HFFc6 (cell line): ENCODE data around the gene AOPEP. TPM values are rescaled to one million over a fixed set of nuclear protein-coding genes. Genes with fewer than 3 reads are reported as not detected.
"Not testable (repeated sequence)": the region's sequence is repeated elsewhere in the genome, so short reads cannot be mapped to it uniquely, and the experiment has no call there.

Experiments
- DNase-seq: peaks from one replicate; pipeline ENCODE4 v3.0.0-alpha.2; 2018
- H3K27ac Mint-ChIP-seq: 2 replicates; pipeline ENCODE4 v1.8.0; 2020; ENCODE audit warnings: mild to moderate bottlenecking, mixed read lengths
- H3K27me3 Mint-ChIP-seq: 2 replicates; pipeline ENCODE4 v1.8.0; 2021; ENCODE audit warnings: mild to moderate bottlenecking, moderate library complexity, mixed read lengths; ENCODE audit not compliant: insufficient read depth
- H3K36me3 Mint-ChIP-seq: 2 replicates; pipeline ENCODE4 v1.8.0; 2021; ENCODE audit warnings: low read depth, mixed read lengths
- H3K4me1 Mint-ChIP-seq: 2 replicates; pipeline ENCODE4 v1.8.0; 2020; ENCODE audit warnings: low read depth, mixed read lengths
- H3K4me3 Mint-ChIP-seq: 2 replicates; pipeline ENCODE4 v1.8.0; 2020; ENCODE audit warnings: mild to moderate bottlenecking, moderate library complexity, mixed read lengths
- H3K9me3 Mint-ChIP-seq: 2 replicates; pipeline ENCODE4 v1.8.0; 2020; ENCODE audit warnings: mild to moderate bottlenecking, mixed read lengths
- total RNA-seq, 6 experiments: library from RNA; stranded (reverse); fragmentation: NEBNext Ultra II Directional; extraction: Animal tissue kit (Norgen Biotek cat#: 25700); gene quantifications; 2 replicates in 1 of 6; 3 replicates in 5 of 6; pipeline ENCODE4 v1.2.3, GENCODE V29; 2021
- TF ChIP-seq, protein P1 (sequence below): fragments of 200-600 bp; sonication (generic); IDR thresholded peaks from 2 replicates; pipeline ENCODE4 v1.5.0; 2021; ENCODE audit warnings: antibody characterized with exemption, mild to moderate bottlenecking

Gene AOPEP
- total RNA-seq, 6 experiments from 2014 or later: 32.2 to 46.6 (median 36.3) TPM

GRCh38 chr9:94826044-94826443, 99.5 kb downstream of the AOPEP start:
- H3K27ac Mint-ChIP-seq: no peak overlapping the region
- DNase-seq: no peak
- peaks cover 35% of the 10 kb centered on the region for H3K36me3 Mint-ChIP-seq
- H3K4me1 Mint-ChIP-seq: peaks cover 30% of the 10 kb centered on the region
- TF ChIP-seq, protein P1, sequence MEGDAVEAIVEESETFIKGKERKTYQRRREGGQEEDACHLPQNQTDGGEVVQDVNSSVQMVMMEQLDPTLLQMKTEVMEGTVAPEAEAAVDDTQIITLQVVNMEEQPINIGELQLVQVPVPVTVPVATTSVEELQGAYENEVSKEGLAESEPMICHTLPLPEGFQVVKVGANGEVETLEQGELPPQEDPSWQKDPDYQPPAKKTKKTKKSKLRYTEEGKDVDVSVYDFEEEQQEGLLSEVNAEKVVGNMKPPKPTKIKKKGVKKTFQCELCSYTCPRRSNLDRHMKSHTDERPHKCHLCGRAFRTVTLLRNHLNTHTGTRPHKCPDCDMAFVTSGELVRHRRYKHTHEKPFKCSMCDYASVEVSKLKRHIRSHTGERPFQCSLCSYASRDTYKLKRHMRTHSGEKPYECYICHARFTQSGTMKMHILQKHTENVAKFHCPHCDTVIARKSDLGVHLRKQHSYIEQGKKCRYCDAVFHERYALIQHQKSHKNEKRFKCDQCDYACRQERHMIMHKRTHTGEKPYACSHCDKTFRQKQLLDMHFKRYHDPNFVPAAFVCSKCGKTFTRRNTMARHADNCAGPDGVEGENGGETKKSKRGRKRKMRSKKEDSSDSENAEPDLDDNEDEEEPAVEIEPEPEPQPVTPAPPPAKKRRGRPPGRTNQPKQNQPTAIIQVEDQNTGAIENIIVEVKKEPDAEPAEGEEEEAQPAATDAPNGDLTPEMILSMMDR: no peak
- no peak overlapping the region for H3K4me3 Mint-ChIP-seq
- H3K27me3 Mint-ChIP-seq: peaks cover 3% of the 10 kb centered on the region
- no peaks in the 10 kb centered on the region; the same call in 1 of the 2 replicates for H3K9me3 Mint-ChIP-seq

GRCh38 chr9:94826644-94827410, 100.3 kb downstream of the AOPEP start:
- peaks cover 35% of the 10 kb centered on the region for H3K36me3 Mint-ChIP-seq
- TF ChIP-seq, protein P1: no peak
- DNase-seq: no peak
- peaks cover 25% of the 10 kb centered on the region for H3K4me1 Mint-ChIP-seq
- no peaks in the 10 kb centered on the region; the same call in 1 of the 2 replicates for H3K9me3 Mint-ChIP-seq
- peaks cover 1% of the 10 kb centered on the region for H3K27me3 Mint-ChIP-seq
- no peak overlapping the region for H3K27ac Mint-ChIP-seq
- H3K4me3 Mint-ChIP-seq: no peak overlapping the region

DNA sequence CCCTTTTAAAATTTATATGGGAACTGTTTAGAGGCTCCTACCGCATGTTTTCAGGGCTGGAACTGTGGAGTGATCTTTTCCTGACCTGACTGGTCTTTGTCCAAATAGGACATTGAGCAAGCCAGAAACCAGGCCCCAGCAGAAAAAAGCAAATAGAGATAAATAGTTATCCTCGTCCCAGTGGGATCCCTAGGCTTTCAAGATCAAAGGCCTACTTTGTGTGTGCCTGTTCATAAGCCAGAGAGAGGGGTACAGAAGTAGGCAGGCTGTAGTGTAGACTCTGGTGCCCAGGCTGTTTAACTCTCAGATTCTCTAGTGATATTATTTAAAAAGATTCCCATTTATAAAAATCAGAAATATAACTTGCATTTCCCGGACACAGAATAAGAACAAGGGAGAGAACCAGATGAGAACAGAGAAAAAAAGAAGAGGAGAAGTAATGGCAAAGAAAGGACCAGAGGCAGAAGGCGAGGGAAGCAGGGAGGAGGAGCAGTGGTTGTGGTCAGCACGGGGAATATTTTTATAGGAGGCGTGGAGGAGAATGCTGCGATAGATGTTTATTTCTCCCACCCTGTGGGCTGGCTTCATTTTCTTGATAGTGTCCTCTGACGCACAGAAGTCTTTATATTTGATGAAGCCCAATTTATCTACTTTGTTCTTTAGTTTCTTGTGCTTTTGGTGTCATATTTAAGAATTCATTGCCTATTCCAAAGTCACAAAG, 101.2 kb downstream of the AOPEP start:
- Mint-ChIP-seq H3K4me1 (peaks cover 21% of the 10 kb centered on the region), H3K27ac (no peak overlapping the region), H3K27me3 (peaks cover 1% of the 10 kb centered on the region), H3K36me3 (peaks cover 35% of the 10 kb centered on the region), H3K9me3 (no peaks in the 10 kb centered on the region; the same call in 1 of the 2 replicates), H3K4me3 (no peak overlapping the region)
- TF ChIP-seq, protein P1: no peak
- no peak for DNase-seq

- peaks cover 12% of the 10 kb centered on the region; the same call in 1 of the 2 replicates for H3K4me1 Mint-ChIP-seq
These were observed 103.0 kb downstream of the AOPEP start for GRCh38 chr9:94829380-94830070.

DNA sequence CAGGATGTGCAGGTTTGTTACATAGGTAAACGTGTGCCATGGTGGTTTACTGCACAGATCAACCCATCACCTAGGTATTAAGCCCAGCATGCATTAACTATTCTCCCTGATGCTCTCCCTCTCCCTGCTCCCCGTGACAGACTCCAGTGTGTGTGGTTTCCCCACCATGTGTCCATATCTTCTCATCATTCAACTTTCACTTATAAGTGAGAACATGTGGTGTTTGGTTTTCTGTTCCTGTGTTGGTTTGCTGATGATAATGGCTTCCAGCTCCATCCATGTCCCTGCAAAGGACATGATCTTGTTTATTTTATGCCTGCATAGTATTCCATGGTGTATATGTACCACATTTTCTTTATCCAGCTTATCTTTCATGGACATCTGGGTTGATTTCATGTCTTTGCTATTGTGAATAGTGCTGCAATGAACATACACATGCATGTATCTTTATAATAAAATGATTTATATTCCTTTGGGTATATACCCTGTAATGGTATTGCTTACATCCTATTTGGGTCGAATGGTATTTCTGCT, 103.6 kb downstream of the AOPEP start:
- DNase-seq, H3K9me3 Mint-ChIP-seq, H3K27me3 Mint-ChIP-seq, H3K27ac Mint-ChIP-seq, H3K4me3 Mint-ChIP-seq: not testable (repeated sequence)
- Mint-ChIP-seq H3K4me1 (peaks cover 12% of the 10 kb centered on the region; the same call in 1 of the 2 replicates), H3K36me3 (peaks cover 22% of the 10 kb centered on the region)

More at GRCh38 chr9:94829380-94830070, 103.0 kb downstream of the AOPEP start:
- TF ChIP-seq, protein P1: no peak
- H3K36me3 Mint-ChIP-seq: peaks cover 22% of the 10 kb centered on the region
- no peak overlapping the region for H3K27ac Mint-ChIP-seq
- no peaks in the 10 kb centered on the region; the same call in 1 of the 2 replicates for H3K9me3 Mint-ChIP-seq
- peaks cover 1% of the 10 kb centered on the region for H3K27me3 Mint-ChIP-seq
- DNase-seq: no peak
- H3K4me3 Mint-ChIP-seq: no peak overlapping the region
